SH-SY5Y (cell line): ENCODE measurements around the gene ALKBH3.

Experiments
- GATA2 ChIP-seq: IDR thresholded peaks from 2 replicates; pipeline ENCODE4 v1.6.1; 2011; ENCODE audit warnings: mild to moderate bottlenecking, low read depth, low read length
- GATA3 ChIP-seq: IDR thresholded peaks from 2 replicates; pipeline ENCODE4 v1.6.1; 2011; ENCODE audit warnings: low read depth, mild to moderate bottlenecking, low read length, moderate library complexity

ALKBH3 gene

DNA sequence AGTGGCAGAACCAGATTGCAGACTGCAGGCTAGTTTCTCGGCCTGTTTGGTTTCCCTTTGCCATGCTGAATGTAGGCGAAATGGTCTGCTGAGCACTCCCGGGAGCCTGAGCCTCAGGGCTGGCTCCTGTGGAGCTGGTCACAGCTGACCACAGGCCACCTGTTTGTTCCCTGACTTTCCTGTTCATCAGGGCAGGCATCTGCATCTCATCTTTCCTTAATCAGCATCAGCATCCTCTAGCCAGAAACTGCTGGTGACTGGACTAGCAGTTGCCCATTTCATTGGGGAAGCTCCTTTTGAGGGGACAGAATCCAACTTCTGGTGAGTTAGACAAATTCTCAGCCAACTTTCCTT lies 41.6 kb downstream of the ALKBH3 start:
- TF ChIP-seq GATA3 = no peak
- TF ChIP-seq GATA2 = peak; percentile 61

DNA sequence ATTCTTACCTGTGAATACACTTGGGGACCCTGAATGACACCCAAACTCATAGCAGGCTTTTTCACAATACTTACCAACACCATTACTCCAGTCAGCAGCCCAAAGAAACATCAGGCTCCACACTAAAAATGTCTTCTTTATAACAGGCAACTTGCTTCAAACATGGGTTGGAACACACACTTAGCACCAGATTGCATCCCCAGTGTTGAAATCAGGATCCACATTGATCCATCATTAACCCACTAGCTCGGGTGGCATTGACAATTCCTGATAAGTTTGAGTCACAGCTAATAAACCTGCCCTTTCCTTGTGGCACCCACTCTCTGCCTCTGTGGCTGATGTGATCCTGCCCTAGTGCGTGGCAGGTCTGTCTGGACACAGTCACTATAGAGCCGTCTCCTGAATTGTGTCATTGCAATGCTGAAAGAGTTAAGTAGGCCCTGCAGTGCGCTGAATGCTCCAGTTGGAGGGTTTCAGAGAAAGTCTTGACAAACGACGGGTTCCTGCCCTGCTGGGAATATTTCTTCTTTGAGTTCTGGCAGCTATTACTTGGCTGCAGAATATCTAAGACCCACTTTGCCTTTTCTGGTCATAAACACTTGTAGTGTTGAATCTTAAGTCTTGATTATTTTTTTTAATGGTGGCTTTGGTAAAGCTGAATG lies 42.2 kb downstream of the ALKBH3 start:
- TF ChIP-seq GATA2 (no peak), GATA3 (no peak)

DNA sequence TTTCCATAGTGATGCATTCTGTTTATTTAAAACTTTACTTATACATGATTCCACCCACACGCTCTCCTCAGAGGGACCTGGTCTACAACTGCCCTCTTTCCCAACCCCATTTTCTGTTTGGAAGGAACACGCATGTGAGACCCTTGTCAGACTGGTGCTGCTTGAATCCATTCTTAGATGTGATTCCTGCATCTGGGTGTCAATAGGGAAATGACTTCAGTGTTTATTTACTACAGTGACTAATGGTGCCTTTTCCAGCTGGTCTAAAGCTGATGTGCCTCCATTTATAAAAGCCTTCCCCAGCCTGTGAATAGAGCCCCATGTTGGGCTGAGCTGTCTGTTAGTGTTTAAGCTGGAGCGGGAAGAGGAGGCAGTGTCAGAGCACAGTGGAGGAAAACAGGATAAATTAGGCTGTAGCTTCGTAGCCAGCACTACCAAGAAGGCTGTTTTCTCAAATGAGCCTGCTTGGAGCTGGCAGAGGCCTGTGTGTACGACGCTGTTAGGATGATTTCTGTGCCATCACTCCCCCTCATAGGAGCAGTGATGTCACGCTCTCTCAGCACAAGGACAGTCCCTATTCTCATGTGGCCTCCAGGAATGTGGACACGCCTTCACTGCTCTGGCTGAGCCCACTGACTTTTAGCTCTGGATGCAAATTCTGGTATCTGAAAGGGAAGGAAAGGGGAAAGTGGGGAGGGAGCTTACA lies 42.9 kb downstream of the ALKBH3 start:
- TF ChIP-seq GATA3 (no peak), GATA2 (no peak)

DNA sequence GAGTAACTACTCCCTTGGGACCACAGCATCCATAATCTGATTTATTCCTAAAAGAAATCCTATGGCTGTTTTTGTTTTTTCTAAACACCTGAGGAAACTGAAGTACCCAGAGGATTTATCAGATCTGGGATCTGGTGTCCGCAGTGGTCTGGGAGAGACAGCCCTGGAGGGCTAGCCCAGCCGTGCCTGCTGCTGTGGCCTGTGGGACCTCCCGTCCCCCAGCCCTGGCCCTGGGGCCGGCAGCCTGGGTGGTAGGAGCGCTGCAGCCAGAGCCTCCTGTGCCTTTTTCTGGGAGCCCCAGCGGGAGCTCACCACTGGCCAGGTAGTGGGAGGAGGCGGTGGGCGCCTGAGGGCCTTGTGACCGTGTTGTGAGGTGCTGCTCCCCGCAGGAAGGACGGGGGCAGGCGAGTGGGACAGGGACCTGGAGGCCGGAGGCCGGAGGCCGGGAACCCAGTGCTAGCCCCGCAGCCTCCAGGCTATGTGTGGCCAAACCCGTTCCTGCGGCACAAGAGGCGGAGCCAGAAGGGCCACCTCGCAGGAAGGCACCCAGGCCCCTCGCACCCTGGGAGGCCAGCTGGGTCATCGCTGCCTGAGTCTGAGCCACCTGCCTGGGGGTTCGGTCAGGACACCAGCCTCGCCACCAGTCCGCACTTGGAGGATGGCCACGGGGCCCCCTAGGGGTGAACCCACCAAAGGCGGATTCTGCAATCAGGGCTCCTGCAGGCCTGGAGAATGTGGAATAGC lies 43.7 kb downstream of the ALKBH3 start:
- TF ChIP-seq GATA2 (peak; percentile 92), GATA3 (peak; percentile 56; the same call in 1 of the 2 replicates)

DNA sequence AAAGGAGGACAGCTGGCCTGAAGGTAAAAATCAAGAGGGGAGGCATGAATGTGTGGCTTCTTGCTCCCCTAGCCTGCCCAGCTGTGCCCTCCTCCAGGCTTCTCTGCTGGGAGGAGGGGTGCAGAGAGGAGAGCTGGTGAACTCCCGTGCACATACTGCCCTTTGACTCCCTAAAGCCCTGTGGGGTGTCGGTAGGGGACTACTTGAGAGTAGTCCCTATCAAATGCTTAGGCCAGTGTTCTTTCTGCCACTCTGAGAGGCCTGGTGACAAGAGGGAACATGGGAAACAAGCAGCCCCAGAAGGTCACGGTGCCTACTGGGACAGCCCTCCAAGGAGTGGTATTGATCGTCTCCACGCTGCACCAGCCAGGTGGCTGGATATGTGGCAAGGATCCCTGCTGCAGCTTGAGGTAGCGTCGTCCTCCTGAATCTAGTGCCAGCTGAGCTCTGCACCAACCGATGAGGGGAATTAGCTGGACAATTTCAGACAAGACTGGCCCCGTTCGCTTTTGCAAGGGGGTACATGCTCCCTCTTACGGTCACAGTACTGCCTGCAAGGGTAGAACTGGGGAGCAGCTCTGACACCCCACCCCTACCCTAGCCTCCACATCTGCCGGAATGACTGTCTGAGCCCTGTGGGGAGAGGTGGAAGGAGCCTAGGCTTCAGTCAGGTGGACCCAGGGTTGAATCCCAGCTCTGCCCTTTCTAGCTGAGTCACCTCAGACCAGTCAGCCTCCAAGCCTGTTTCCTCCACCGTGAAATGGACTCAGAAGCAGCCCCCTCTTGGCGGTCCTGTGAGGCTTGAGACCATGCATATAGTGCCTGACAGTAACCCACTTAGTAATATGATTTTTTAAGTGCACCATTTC lies 44.7 kb downstream of the ALKBH3 start:
- TF ChIP-seq GATA2 = no peak
- TF ChIP-seq GATA3 = no peak

DNA sequence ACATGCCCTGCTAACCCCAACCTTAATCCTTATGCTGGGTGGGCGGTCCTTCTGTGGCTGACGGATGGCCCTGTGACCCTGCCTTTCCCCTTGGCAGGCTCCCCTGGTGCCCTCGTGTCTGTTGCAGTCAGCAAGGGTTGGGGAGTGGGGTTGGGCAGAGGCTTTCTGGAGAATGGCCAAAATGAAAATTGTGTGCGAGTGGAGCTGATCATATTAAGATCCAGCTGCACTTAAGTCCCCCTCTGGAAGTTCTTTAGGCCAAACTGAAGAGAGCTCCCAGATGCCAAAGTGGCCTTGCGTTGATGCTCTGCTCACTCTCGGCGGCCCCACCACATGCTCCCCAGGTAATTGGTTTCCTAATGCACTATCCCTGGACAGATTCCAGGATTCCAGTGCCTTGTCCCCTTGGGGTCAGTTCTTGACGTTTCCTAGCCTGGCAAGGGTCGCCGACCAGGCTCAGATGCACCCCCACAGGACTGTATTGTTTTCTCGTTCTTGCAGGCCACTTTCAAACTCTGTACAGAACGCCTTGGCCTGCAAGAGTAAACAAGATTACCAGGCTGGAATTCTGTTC lies 45.4 kb downstream of the ALKBH3 start:
- TF ChIP-seq GATA3 (no peak), GATA2 (0 out of 2 replicates have a peak, but pooled peaks have one; percentile 46)

DNA sequence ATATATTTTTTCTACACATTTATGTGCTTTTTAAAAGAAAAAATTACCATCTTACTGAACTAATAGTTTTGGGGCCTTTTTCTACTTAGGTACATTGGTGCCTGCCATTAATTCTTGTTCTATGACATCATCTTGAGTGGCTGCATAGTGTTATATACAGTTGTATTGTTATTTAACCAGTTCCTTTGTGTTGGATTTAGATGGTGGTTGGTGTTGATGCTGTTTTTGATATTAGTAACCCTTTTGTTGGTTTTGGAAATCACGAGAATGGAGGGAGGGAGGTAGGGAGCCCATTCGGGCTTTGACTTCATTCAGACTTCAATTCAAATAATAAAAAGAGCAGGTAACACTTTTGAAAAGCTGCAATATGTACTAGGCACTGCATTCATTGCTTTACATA lies 46.4 kb downstream of the ALKBH3 start:
- TF ChIP-seq GATA3 (no peak), GATA2 (no peak)

DNA sequence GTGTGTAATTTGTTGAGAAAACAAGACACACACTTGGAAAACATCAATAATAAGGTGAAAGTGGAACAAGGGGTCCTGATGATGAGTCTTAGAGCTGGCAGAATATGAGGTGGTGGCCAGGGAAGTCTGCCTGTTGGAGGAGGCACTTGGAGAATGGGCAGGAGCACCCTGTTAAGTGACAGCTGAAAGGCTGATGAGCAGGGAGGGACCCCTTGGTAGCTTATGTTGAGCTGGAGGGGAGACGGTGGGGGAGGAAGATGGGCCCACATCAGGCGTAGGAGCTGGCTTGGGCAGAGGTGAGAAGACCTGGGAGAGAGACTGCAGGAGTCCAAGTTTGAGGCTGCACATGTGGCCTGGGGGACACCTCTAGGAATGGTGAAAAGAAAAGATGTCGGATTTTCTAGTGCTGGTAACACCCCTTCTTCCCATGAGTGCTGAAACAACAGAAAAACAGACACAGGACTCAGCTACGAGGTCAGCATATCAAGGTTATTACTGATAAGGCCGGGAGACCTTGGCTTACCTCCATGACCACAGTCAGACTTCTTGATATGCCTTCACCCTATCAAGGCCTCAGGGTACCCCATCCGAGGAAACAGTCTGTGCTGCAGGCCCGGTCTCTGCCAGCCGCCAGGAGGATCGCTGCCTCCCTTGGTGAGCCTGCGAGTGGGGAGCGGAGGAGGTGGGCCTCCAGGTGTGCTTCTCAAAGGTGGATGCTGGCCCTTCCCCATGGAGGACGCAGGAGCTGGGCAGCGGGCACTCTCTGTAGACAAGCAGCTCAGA lies 47.5 kb downstream of the ALKBH3 start:
- TF ChIP-seq GATA2 (no peak), GATA3 (no peak)

DNA sequence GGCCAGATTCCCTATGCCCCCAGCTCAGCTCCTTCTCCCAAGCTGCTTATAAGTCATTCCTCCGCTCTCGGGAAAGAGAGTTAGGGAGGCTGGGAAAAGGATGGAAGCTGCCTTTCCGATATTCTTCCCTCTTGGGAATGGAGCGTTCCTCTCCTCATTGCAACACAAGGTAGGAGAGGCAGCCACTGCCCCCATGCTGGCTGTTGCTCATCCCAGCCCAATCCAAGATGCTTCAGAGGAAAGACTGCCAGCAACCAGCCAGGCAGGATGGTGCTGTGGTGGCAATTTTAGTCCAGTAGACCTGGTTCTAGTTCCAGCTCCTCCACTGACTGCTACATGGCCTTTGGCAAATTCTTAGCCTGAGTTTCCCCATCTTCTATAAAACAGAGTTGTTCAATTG lies 48.1 kb downstream of the ALKBH3 start:
- TF ChIP-seq GATA2 (no peak), GATA3 (no peak)

DNA sequence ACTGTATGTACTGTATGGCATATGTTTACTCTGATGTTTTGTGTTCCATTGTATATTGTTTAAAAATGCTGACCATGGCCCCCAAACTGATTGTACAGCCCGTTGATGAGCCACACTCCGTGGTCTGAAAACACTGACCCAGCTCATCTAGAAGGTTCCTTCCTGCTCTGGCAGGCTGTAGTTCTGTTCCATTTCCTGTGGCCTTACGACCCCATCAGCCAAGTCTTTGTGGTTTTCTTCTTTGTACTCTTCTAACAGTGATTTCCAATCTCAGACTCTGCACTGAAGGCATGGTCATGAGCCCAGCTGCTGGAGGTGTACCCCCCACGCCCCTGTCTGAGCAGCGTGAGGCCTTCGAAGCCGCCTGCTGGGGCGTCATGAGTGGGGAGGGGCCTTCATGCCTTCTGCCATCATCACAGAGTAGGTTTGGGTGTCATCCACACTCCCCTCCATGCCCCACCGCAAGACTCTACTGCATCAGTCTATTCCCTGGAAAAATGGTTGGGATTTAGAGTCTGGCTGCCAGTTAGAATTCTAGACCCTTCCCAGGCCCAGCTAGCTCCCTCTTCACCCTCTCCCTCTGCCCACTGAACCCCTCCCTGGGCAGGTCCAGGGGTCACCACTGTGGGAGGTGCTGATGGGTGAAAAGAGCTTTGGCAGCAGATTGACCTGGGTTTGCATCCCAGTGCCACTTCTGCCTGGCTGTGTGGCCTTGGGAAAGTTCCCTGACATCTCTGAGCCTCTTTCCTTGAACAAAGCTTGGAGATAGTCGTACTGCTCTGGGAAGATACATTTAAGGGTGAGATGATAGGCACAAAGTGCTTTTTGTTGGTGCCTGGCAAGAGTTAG lies 50.5 kb downstream of the ALKBH3 start:
- no peak for TF ChIP-seq GATA3
- no peak for TF ChIP-seq GATA2

DNA sequence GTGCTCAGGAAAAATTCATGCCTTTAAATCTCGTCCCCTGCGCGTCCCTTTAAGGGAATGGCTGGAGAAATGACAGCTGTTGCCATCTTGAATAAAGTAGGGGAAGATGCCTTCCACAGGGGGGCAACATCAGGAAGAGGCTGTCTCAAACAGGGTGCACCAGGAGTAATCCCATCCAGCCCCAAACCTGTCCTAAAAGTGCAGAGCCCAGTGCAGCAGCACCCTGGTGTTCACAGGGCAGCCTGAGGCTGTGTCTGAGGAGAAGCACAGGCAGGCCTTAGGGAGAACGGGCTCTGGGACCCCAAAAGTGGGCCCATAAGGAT lies 51.0 kb downstream of the ALKBH3 start:
- TF ChIP-seq GATA3 = no peak
- TF ChIP-seq GATA2 = no peak

DNA sequence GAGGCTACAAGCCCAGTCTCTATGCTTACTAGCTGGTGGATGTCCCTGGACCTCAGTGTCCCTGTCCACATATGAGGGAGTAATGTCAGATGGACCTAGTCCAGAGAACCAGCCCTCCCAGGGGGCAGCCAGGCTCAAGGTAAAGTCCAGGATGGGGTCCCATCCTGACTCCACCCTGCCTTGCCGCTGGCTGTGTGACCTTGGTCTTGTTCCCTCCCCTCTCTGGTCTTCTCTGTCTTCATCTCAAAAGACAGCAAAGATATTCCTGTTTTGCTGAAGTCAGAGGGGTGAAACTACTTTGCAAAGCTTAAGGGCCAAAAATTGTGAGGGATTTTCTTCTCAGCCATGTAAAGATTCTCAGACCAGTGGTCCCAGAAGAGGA lies 52.6 kb downstream of the ALKBH3 start:
- TF ChIP-seq GATA3 (no peak), GATA2 (no peak)
